ENCODE measurements around the gene CTDP1. TPM values are rescaled to one million over a fixed set of nuclear protein-coding genes. Genes with fewer than 3 reads are reported as not detected.

CTDP1 gene
- polyA plus RNA-seq, 4 donors, result 12.4 to 20.1 (median 16.1) TPM

GRCh38 chr18:79772108-79772864 lies 92.7 kb downstream of the CTDP1 start:
- Histone ChIP-seq H3K9me3 (ENCODE audit: control insufficient read depth in 2 of 2, insufficient read depth in 1 of 2, low read depth in 1 of 2, low read length in 1 of 2) (peaks cover 0 to 6% of the 10 kb centered on the region in 2 donors), H3K4me3 (ENCODE audit: low read depth in 1 of 3, low read length in 3 of 3) (no peak overlapping the region), H3K36me3 (ENCODE audit: control insufficient read depth in 3 of 3, insufficient read depth in 2 of 3, low read depth in 1 of 3, low read length in 3 of 3) (no peaks in the 10 kb centered on the region), H3K27me3 (ENCODE audit: control insufficient read depth in 3 of 3, insufficient read depth in 3 of 3, low read length in 3 of 3) (no peaks in the 10 kb centered on the region), H3K27ac (ENCODE audit: low read depth in 1 of 3, low read length in 2 of 3) (no peak overlapping the region), H3K4me1 (ENCODE audit: control insufficient read depth in 3 of 3, insufficient read depth in 2 of 3, low read depth in 1 of 3, low read length in 2 of 3) (no peaks in the 10 kb centered on the region)
- WGBS, 3 donors, result 83 to 86% (median 84%) methylated on average over 34 to 38 of the region's 38 CpGs
- FAIRE-seq (no peak), DNase-seq (no peak)

- H3K27ac ChIP-seq (ENCODE audit: low read depth in 1 of 3, low read length in 2 of 3), result no peak overlapping the region
- FAIRE-seq (no peak), DNase-seq (no peak)
- 92 to 93% (median 92%) methylated on average over 31 of the region's 31 CpGs for WGBS, 3 donors
- peaks cover 0 to 4% of the 10 kb centered on the region in 2 donors for H3K9me3 ChIP-seq (ENCODE audit: control insufficient read depth in 2 of 2, insufficient read depth in 1 of 2, low read depth in 1 of 2, low read length in 1 of 2)
- H3K4me3 ChIP-seq (ENCODE audit: low read depth in 1 of 3, low read length in 3 of 3), result no peak overlapping the region
- H3K27me3 ChIP-seq (ENCODE audit: control insufficient read depth in 3 of 3, insufficient read depth in 3 of 3, low read length in 3 of 3), result peaks cover 0 to 2% (median 0%) of the 10 kb centered on the region in 3 donors
- no peaks in the 10 kb centered on the region for H3K36me3 ChIP-seq (ENCODE audit: control insufficient read depth in 3 of 3, insufficient read depth in 2 of 3, low read depth in 1 of 3, low read length in 3 of 3)
- no peaks in the 10 kb centered on the region for H3K4me1 ChIP-seq (ENCODE audit: control insufficient read depth in 3 of 3, insufficient read depth in 2 of 3, low read depth in 1 of 3, low read length in 2 of 3)
These were observed 93.5 kb downstream of the CTDP1 start for GRCh38 chr18:79772865-79773696.

- Histone ChIP-seq H3K27ac (ENCODE audit: low read depth in 1 of 3, low read length in 2 of 3) (no peak overlapping the region), H3K4me1 (ENCODE audit: control insufficient read depth in 3 of 3, insufficient read depth in 2 of 3, low read depth in 1 of 3, low read length in 2 of 3) (no peaks in the 10 kb centered on the region), H3K27me3 (ENCODE audit: control insufficient read depth in 3 of 3, insufficient read depth in 3 of 3, low read length in 3 of 3) (peaks cover 0 to 2% (median 0%) of the 10 kb centered on the region in 3 donors), H3K4me3 (ENCODE audit: low read depth in 1 of 3, low read length in 3 of 3) (no peak overlapping the region), H3K36me3 (ENCODE audit: control insufficient read depth in 3 of 3, insufficient read depth in 2 of 3, low read depth in 1 of 3, low read length in 3 of 3) (no peaks in the 10 kb centered on the region), H3K9me3 (ENCODE audit: control insufficient read depth in 2 of 2, insufficient read depth in 1 of 2, low read depth in 1 of 2, low read length in 1 of 2) (peaks cover 0 to 4% of the 10 kb centered on the region in 2 donors)
- 72 to 84% (median 75%) methylated on average over 18 of the region's 18 CpGs for WGBS, 3 donors
- FAIRE-seq (no peak), DNase-seq (no peak)
These were observed 94.5 kb downstream of the CTDP1 start for GRCh38 chr18:79774111-79774510.

GRCh38 chr18:79775441-79776221 lies 96.0 kb downstream of the CTDP1 start:
- Histone ChIP-seq H3K4me3 (ENCODE audit: low read depth in 1 of 3, low read length in 3 of 3) (no peak overlapping the region), H3K36me3 (ENCODE audit: control insufficient read depth in 3 of 3, insufficient read depth in 2 of 3, low read depth in 1 of 3, low read length in 3 of 3) (no peaks in the 10 kb centered on the region), H3K9me3 (ENCODE audit: control insufficient read depth in 2 of 2, insufficient read depth in 1 of 2, low read depth in 1 of 2, low read length in 1 of 2) (no peaks in the 10 kb centered on the region), H3K4me1 (ENCODE audit: control insufficient read depth in 3 of 3, insufficient read depth in 2 of 3, low read depth in 1 of 3, low read length in 2 of 3) (no peaks in the 10 kb centered on the region), H3K27ac (ENCODE audit: low read depth in 1 of 3, low read length in 2 of 3) (no peak overlapping the region), H3K27me3 (ENCODE audit: control insufficient read depth in 3 of 3, insufficient read depth in 3 of 3, low read length in 3 of 3) (peaks cover 0 to 2% (median 2%) of the 10 kb centered on the region in 3 donors)
- 83 to 85% (median 83%) methylated on average over 35 of the region's 35 CpGs for WGBS, 3 donors
- FAIRE-seq (no peak), DNase-seq (no peak)

GRCh38 chr18:79776674-79777073 lies 97.1 kb downstream of the CTDP1 start:
- H3K4me1 ChIP-seq (ENCODE audit: control insufficient read depth in 3 of 3, insufficient read depth in 2 of 3, low read depth in 1 of 3, low read length in 2 of 3), result no peaks in the 10 kb centered on the region
- H3K27me3 ChIP-seq (ENCODE audit: control insufficient read depth in 3 of 3, insufficient read depth in 3 of 3, low read length in 3 of 3), result peaks cover 0 to 2% (median 2%) of the 10 kb centered on the region in 3 donors
- no peak overlapping the region for H3K4me3 ChIP-seq (ENCODE audit: low read depth in 1 of 3, low read length in 3 of 3)
- H3K27ac ChIP-seq (ENCODE audit: low read depth in 1 of 3, low read length in 2 of 3), result no peak overlapping the region
- DNase-seq (no peak), FAIRE-seq (no peak)
- 87 to 91% (median 89%) methylated on average over 2 of the region's 2 CpGs for WGBS, 3 donors
- H3K9me3 ChIP-seq (ENCODE audit: control insufficient read depth in 2 of 2, insufficient read depth in 1 of 2, low read depth in 1 of 2, low read length in 1 of 2), result no peaks in the 10 kb centered on the region
- H3K36me3 ChIP-seq (ENCODE audit: control insufficient read depth in 3 of 3, insufficient read depth in 2 of 3, low read depth in 1 of 3, low read length in 3 of 3), result no peaks in the 10 kb centered on the region

GRCh38 chr18:79778291-79778791 lies 98.7 kb downstream of the CTDP1 start:
- 61 to 72% (median 67%) methylated on average over 26 of the region's 26 CpGs for WGBS, 3 donors
- no peaks in the 10 kb centered on the region for H3K36me3 ChIP-seq (ENCODE audit: control insufficient read depth in 3 of 3, insufficient read depth in 2 of 3, low read depth in 1 of 3, low read length in 3 of 3)
- no peaks in the 10 kb centered on the region for H3K4me1 ChIP-seq (ENCODE audit: control insufficient read depth in 3 of 3, insufficient read depth in 2 of 3, low read depth in 1 of 3, low read length in 2 of 3)
- no peak overlapping the region for H3K27ac ChIP-seq (ENCODE audit: low read depth in 1 of 3, low read length in 2 of 3)
- FAIRE-seq, result no peak
- no peak overlapping the region for H3K4me3 ChIP-seq (ENCODE audit: low read depth in 1 of 3, low read length in 3 of 3)
- no peak for DNase-seq
- H3K9me3 ChIP-seq (ENCODE audit: control insufficient read depth in 2 of 2, insufficient read depth in 1 of 2, low read depth in 1 of 2, low read length in 1 of 2), result no peaks in the 10 kb centered on the region
- peaks cover 0 to 2% (median 2%) of the 10 kb centered on the region in 3 donors for H3K27me3 ChIP-seq (ENCODE audit: control insufficient read depth in 3 of 3, insufficient read depth in 3 of 3, low read length in 3 of 3)

- DNase-seq, result no peak
- H3K27me3 ChIP-seq (ENCODE audit: control insufficient read depth in 3 of 3, insufficient read depth in 3 of 3, low read length in 3 of 3), result peaks cover 0 to 4% (median 2%) of the 10 kb centered on the region in 3 donors
- no peak overlapping the region for H3K4me3 ChIP-seq (ENCODE audit: low read depth in 1 of 3, low read length in 3 of 3)
- no peaks in the 10 kb centered on the region for H3K4me1 ChIP-seq (ENCODE audit: control insufficient read depth in 3 of 3, insufficient read depth in 2 of 3, low read depth in 1 of 3, low read length in 2 of 3)
- no peaks in the 10 kb centered on the region for H3K9me3 ChIP-seq (ENCODE audit: control insufficient read depth in 2 of 2, insufficient read depth in 1 of 2, low read depth in 1 of 2, low read length in 1 of 2)
- no peak overlapping the region for H3K27ac ChIP-seq (ENCODE audit: low read depth in 1 of 3, low read length in 2 of 3)
- no peak for FAIRE-seq
- no peaks in the 10 kb centered on the region for H3K36me3 ChIP-seq (ENCODE audit: control insufficient read depth in 3 of 3, insufficient read depth in 2 of 3, low read depth in 1 of 3, low read length in 3 of 3)
- WGBS, 3 donors, result 80 to 88% (median 82%) methylated on average over 28 to 29 of the region's 29 CpGs
These were observed 99.6 kb downstream of the CTDP1 start for GRCh38 chr18:79779021-79779699.
